ENCODE results near the gene THAP2.

THAP2 gene

DNA sequence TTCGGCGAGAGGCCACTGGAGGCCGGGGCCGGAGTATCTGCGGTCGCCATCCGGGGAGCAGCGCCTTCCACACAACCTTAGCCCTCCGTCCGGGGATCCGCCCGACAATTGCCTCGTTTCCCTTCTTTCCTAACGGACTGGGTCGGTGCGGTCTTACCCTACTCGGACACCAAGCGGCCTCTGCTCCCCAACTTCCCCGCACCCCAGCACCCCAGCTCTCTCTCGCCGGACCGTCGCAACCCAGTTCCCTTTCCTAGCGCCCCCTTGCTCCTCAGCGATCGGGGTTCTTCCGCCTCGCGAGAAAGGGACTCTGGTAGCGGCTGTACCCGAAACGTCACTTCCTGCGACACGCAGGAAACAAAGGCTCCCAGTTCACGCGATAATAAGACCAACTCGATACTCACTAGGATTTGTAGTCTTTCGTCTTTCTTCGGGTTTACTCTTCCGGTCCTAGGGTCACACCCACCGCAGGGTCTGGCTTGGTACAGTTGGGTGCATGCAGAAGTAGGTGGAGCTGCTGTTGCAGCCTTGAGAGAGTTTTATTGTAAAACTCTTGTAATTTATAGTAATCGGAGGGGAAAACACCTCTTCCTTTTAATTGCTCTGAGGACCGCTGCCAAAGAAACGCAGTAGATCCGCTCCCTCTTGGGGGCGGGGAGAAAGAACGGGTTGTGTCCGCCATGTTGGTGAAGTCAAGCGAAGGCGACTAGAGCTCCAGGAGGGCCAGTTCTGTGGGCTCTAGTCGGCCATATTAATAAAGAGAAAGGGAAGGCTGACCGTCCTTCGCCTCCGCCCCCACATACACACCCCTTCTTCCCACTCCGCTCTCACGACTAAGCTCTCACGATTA lies at the start of gene THAP2, which contains the start of gene ZFC3H1:
TSS of gene THAP2 (plus strand) at position 741 of the 850 bp plus-strand sequence. CDS start 209 bp downstream, outside the sequence.
TSS of gene ZFC3H1 (minus strand) at position 288 of the 850 bp plus-strand sequence. CDS start at position 50, 238 bp downstream.
- peak within 1 kb of the TSS; percentile 80 for H3K4me3 ChIP-seq (ENCODE audit: low read length)
- peak; percentile 99 for DNase-seq (ENCODE audit: low read depth)
- TF ChIP-seq, protein P1, sequence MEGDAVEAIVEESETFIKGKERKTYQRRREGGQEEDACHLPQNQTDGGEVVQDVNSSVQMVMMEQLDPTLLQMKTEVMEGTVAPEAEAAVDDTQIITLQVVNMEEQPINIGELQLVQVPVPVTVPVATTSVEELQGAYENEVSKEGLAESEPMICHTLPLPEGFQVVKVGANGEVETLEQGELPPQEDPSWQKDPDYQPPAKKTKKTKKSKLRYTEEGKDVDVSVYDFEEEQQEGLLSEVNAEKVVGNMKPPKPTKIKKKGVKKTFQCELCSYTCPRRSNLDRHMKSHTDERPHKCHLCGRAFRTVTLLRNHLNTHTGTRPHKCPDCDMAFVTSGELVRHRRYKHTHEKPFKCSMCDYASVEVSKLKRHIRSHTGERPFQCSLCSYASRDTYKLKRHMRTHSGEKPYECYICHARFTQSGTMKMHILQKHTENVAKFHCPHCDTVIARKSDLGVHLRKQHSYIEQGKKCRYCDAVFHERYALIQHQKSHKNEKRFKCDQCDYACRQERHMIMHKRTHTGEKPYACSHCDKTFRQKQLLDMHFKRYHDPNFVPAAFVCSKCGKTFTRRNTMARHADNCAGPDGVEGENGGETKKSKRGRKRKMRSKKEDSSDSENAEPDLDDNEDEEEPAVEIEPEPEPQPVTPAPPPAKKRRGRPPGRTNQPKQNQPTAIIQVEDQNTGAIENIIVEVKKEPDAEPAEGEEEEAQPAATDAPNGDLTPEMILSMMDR (conservative IDR thresholded peaks at IDR 0.05; ENCODE audit: low read depth, low read length) = peak; percentile 29

DNA sequence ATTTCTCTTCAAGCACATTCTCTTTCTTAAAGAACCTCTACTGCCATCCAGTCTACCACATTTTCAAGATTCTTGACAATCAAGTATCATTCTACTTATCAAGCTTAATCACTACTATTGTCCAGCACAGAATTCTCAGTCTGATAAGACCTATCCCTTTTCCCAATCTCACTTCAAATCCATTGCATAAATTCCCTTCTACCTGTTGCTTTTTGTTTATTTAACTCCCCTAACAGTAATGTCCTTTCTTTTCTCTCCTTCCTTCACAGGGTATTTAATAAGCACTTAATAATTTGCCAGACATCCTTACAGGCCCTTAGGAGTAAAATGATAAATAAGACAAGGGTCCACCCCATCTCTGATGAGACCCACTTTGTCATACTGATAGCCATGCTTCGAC lies 42.2 kb upstream of the THAP2 start:
- DNase-seq (ENCODE audit: low read depth) = no peak
- no peak overlapping the region for H3K4me3 ChIP-seq (ENCODE audit: low read length)
- TF ChIP-seq, protein P1 (conservative IDR thresholded peaks at IDR 0.05; ENCODE audit: low read depth, low read length) = no peak

- H3K4me3 ChIP-seq (ENCODE audit: low read length) = no peak overlapping the region
- no peak for DNase-seq (ENCODE audit: low read depth)
- TF ChIP-seq, protein P1 (conservative IDR thresholded peaks at IDR 0.05; ENCODE audit: low read depth, low read length) = no peak
These were observed 38.6 kb upstream of the THAP2 start for GRCh38 chr12:71625476-71625875.

DNA sequence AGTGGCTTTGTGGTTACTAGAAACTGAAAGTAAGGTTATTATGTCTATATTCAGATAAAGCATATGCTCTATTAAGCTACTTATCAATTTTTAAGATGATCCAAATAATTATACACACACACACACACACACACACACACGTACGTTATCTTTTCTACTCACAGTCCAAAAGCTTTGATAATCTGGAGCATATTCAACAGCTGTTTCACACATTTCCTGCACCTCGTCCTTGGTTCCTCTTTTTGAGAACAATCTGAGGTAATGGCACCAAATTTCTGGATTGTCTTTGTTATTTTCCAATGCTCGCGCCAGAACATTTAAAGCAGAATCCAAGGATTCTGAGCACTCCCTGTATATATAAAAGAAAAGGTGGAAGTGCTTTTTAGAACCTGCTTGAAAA lies 38.0 kb upstream of the THAP2 start:
- DNase-seq (ENCODE audit: low read depth) = no peak
- H3K4me3 ChIP-seq (ENCODE audit: low read length) = no peak overlapping the region
- TF ChIP-seq, protein P1 (conservative IDR thresholded peaks at IDR 0.05; ENCODE audit: low read depth, low read length) = no peak

- no peak for DNase-seq (ENCODE audit: low read depth)
- TF ChIP-seq, protein P1 (conservative IDR thresholded peaks at IDR 0.05; ENCODE audit: low read depth, low read length) = no peak
- no peak overlapping the region for H3K4me3 ChIP-seq (ENCODE audit: low read length)
These were observed 37.3 kb upstream of the THAP2 start for GRCh38 chr12:71626768-71627167.

- H3K4me3 ChIP-seq (ENCODE audit: low read length) = no peak overlapping the region
- TF ChIP-seq, protein P1 (conservative IDR thresholded peaks at IDR 0.05; ENCODE audit: low read depth, low read length) = no peak
- DNase-seq (ENCODE audit: low read depth) = no peak
These were observed 36.6 kb upstream of the THAP2 start for GRCh38 chr12:71627438-71628002.
